HG03060 (cell line): ENCODE data around the gene SPIB.
"Not testable (repeated sequence)": the region's sequence is repeated elsewhere in the genome, so short reads cannot be mapped to it uniquely, and the experiment has no call there.

Experiments
- ATAC-seq: cut with Tn5 transposase; IDR thresholded peaks from one replicate; pipeline ENCODE4 v1.9.1; 2021; ENCODE audit warnings: low read depth, moderate number of reproducible peaks; ENCODE audit not compliant: unreplicated experiment

Gene SPIB

GRCh38 chr19:50465000-50465399, 46.3 kb downstream of the SPIB start:
- ATAC-seq = no peak

- no peak for ATAC-seq
Observed at GRCh38 chr19:50465986-50466705, 47.4 kb downstream of the SPIB start.

GRCh38 chr19:50466706-50467039, 47.9 kb downstream of the SPIB start:
- no peak for ATAC-seq

- ATAC-seq = no peak
Observed at GRCh38 chr19:50467566-50467965, 48.8 kb downstream of the SPIB start.

- no peak for ATAC-seq
Observed at GRCh38 chr19:50468818-50469217, 50.1 kb downstream of the SPIB start.

GRCh38 chr19:50473336-50473735, 54.6 kb downstream of the SPIB start:
- ATAC-seq = not testable (repeated sequence)

GRCh38 chr19:50475101-50475568, 56.4 kb downstream of the SPIB start:
- no peak for ATAC-seq

- ATAC-seq = no peak
Observed at GRCh38 chr19:50475736-50476223, 57.0 kb downstream of the SPIB start.

- no peak for ATAC-seq
Observed at GRCh38 chr19:50476224-50476906, 57.6 kb downstream of the SPIB start, which contains the start of the genes EMC10 and GARIN5A. EMC10 (plus strand) TSS chr19:50476507; CDS start chr19:50476545, 38 bp downstream. GARIN5A (minus strand) TSS chr19:50476848; CDS start chr19:50476388, 460 bp downstream.

- no peak for ATAC-seq
Observed at GRCh38 chr19:50476907-50477238, 58.1 kb downstream of the SPIB start.

- no peak for ATAC-seq
Observed at GRCh38 chr19:50477751-50478515, 59.2 kb downstream of the SPIB start.

- no peak for ATAC-seq
Observed at GRCh38 chr19:50478901-50479715, 60.4 kb downstream of the SPIB start.

GRCh38 chr19:50479761-50480251, 61.1 kb downstream of the SPIB start:
- ATAC-seq = no peak

- ATAC-seq = no peak
Observed at GRCh38 chr19:50480281-50481111, 61.8 kb downstream of the SPIB start.
